Transverse colon (tissue), 4 donors: ENCODE measurements around the gene CRTC3. TPM values are rescaled to one million over a fixed set of nuclear protein-coding genes. Genes with fewer than 3 reads are reported as not detected.

Source experiments
- DNase-seq: peaks from one replicate; pipeline ENCODE4 v3.0.0-alpha.2; 2019
- H3K27ac ChIP-seq, 4 donors: fragments of 200-600 bp; sonication (generic); 2 replicates each; pipeline ENCODE4 v1.5.1; 2016 to 2018; ENCODE audit warnings: inconsistent platforms in 4 of 4
- H3K27me3 ChIP-seq: fragments of 200-600 bp; sonication (generic); 2 replicates; pipeline ENCODE4 v1.5.1; 2017; ENCODE audit warnings: inconsistent platforms
- H3K36me3 ChIP-seq, 4 donors: fragments of 200-600 bp; sonication (generic); 2 replicates each; pipeline ENCODE4 v1.5.1; 2017 to 2019; ENCODE audit warnings: inconsistent platforms in 4 of 4
- H3K4me1 ChIP-seq, 4 donors: fragments of 200-600 bp; sonication (generic); 2 replicates each; pipeline ENCODE4 v1.5.1; 2017 to 2020; ENCODE audit warnings: inconsistent platforms in 4 of 4
- H3K4me3 ChIP-seq, 4 donors: fragments of 200-600 bp; sonication (generic); 1 replicate in 1 of 4; 2 replicates in 3 of 4; pipeline versions ENCODE4 v1.5.1 to v1.6.1; 2017 to 2019; ENCODE audit warnings: inconsistent platforms in 4 of 4
- H3K9me3 ChIP-seq, 2 donors: fragments of 200-600 bp; sonication (generic); 2 replicates each; pipeline ENCODE4 v1.5.1; 2017 to 2019; ENCODE audit warnings: inconsistent platforms in 2 of 2
- CTCF ChIP-seq, 5 experiments: fragments of 200-600 bp in 3 of 5; fragments of 450-650 bp in 2 of 5; sonication (generic) in 3 of 5; IDR thresholded peaks; 1 replicate in 2 of 5; 2 replicates in 3 of 5; pipeline ENCODE4 v1.5.1; 2016 to 2017; ENCODE audit warnings: antibody characterized with exemption in 5 of 5, inconsistent platforms in 3 of 5, mild to moderate bottlenecking in 2 of 5, moderate library complexity in 1 of 5
- EP300 ChIP-seq: sonication (generic); formaldehyde crosslinking; IDR thresholded peaks from one replicate; pipeline ENCODE4 v1.6.1; 2017; ENCODE audit warnings: antibody characterized with exemption, low read depth
- POLR2A ChIP-seq: fragments of 450-650 bp; IDR thresholded peaks from one replicate; pipeline ENCODE4 v1.6.1; 2016; ENCODE audit warnings: antibody characterized with exemption, mild to moderate bottlenecking, moderate library complexity
- POLR2AphosphoS5 ChIP-seq, 3 donors: sonication (generic); formaldehyde crosslinking; IDR thresholded peaks; one replicate each; pipeline ENCODE4 v1.6.1; 2016; ENCODE audit warnings: antibody characterized with exemption in 3 of 3
- WGBS, 2 donors: methylation state at CpG; one replicate each; pipeline ENCODE4 v1.1.5; 2018; ENCODE audit warnings: low coverage in 1 of 2; 5-methylcytosine and 5-hydroxymethylcytosine counted together
- in situ Hi-C, 4 donors: fragments of 200-750 bp; cut with MboI; loops; one replicate each; pipeline versions ENCODE4 v1.15.0 to v1.15.1; 2017; ENCODE audit warnings: low sequenced_read_pairs in 3 of 4, low pct_ligation_motif_present in 1 of 4, low pct_unique_long_range_greater_than_20kb in 1 of 4
- intact Hi-C: fragments of 100-400 bp; cut with DNase I; formaldehyde crosslinking; loops from one replicate; pipeline ENCODE4 v1.15.1; 2023; ENCODE audit warnings: low total_unique reads
- total RNA-seq, 4 donors: library from RNA; depleted of rRNA; stranded (reverse); fragments of >200 nt; gene quantifications; one replicate each; pipeline ENCODE4 v1.1.0, GENCODE V29; 2016

The CRTC3 gene
- total RNA-seq, 4 donors from 2014 or later, result 23.0 to 35.9 (median 24.1) TPM

- Histone ChIP-seq H3K4me1 (peaks cover 0 to 22% (median 13%) of the 10 kb centered on the region in 4 donors), H3K36me3 (peaks cover 0 to 4% (median 0%) of the 10 kb centered on the region in 4 donors), H3K27ac (peak overlapping the region; percentile 51 to 73 (median 70)), H3K9me3 (no peaks in the 10 kb centered on the region), H3K4me3 (no peak overlapping the region), H3K27me3 (no peaks in the 10 kb centered on the region)
- TF ChIP-seq POLR2A (no peak), EP300 (no peak), CTCF (IDR thresholded peaks at IDR 0.05) (no peak), POLR2AphosphoS5 (IDR thresholded peaks at IDR 0.05) (peak in 1 of 3 donors; percentile 32)
- no peak for DNase-seq
- intact Hi-C loops (loop anchor here (10.0 kb wide), 1 partner anchor 85 kb away; the partner anchor contains the start of gene CRTC3), in situ Hi-C loops (loop anchor here in 2 of 4 donors (25.0 kb wide), 2 partner anchors 98 to 298 kb away; no protein-coding TSS in a partner anchor)
- WGBS, 2 donors, result 64 to 93% methylated on average over 1 to 2 of the region's 2 CpGs
Observed at GRCh38 chr15:90610190-90610589, 80.5 kb downstream of the CRTC3 start.

GRCh38 chr15:90611157-90611556, 81.4 kb downstream of the CRTC3 start:
- TF ChIP-seq POLR2A (no peak), POLR2AphosphoS5 (IDR thresholded peaks at IDR 0.05) (no peak), EP300 (no peak), CTCF (IDR thresholded peaks at IDR 0.05) (no peak)
- peaks cover 0 to 8% (median 0%) of the 10 kb centered on the region in 4 donors for H3K36me3 ChIP-seq
- in situ Hi-C loops, result loop anchor here in 2 of 4 donors (25.0 kb wide), 2 partner anchors 99 to 299 kb away; no protein-coding TSS in a partner anchor
- no peaks in the 10 kb centered on the region for H3K27me3 ChIP-seq
- intact Hi-C loops, result loop anchor here (10.0 kb wide), 1 partner anchor 86 kb away; the partner anchor contains the start of gene CRTC3
- peak overlapping the region; percentile 51 to 73 (median 70) for H3K27ac ChIP-seq
- H3K4me1 ChIP-seq, result peaks cover 0 to 22% (median 13%) of the 10 kb centered on the region in 4 donors
- H3K9me3 ChIP-seq, result no peaks in the 10 kb centered on the region
- no peak overlapping the region for H3K4me3 ChIP-seq
- WGBS, 2 donors, result 86 to 90% methylated on average over 3 to 4 of the region's 4 CpGs
- DNase-seq, result no peak

GRCh38 chr15:90617171-90617570, 87.4 kb downstream of the CRTC3 start:
- DNase-seq, result no peak
- Histone ChIP-seq H3K4me1 (peaks cover 0 to 25% (median 2%) of the 10 kb centered on the region in 4 donors), H3K27ac (peak overlapping the region; percentile 19 to 63 (median 41)), H3K9me3 (no peaks in the 10 kb centered on the region), H3K27me3 (no peaks in the 10 kb centered on the region), H3K36me3 (peaks cover 0 to 16% (median 0%) of the 10 kb centered on the region in 4 donors), H3K4me3 (no peak overlapping the region)
- WGBS, 2 donors, result 59 to 71% methylated on average over 5 of the region's 5 CpGs
- in situ Hi-C loops (loop anchor here in 2 of 4 donors (25.0 kb wide), 2 partner anchors 105 to 305 kb away; no protein-coding TSS in a partner anchor), intact Hi-C loops (loop anchor here (10.0 kb wide), 1 partner anchor 92 kb away; the partner anchor contains the start of gene CRTC3)
- TF ChIP-seq POLR2A (no peak), CTCF (IDR thresholded peaks at IDR 0.05) (no peak), POLR2AphosphoS5 (IDR thresholded peaks at IDR 0.05) (no peak), EP300 (no peak)

GRCh38 chr15:90617668-90618097, 88.0 kb downstream of the CRTC3 start:
- Histone ChIP-seq H3K9me3 (no peaks in the 10 kb centered on the region), H3K36me3 (peaks cover 0 to 16% (median 0%) of the 10 kb centered on the region in 4 donors), H3K4me1 (peaks cover 0 to 25% (median 2%) of the 10 kb centered on the region in 4 donors), H3K4me3 (no peak overlapping the region), H3K27me3 (no peaks in the 10 kb centered on the region), H3K27ac (peak overlapping the region; percentile 19 to 63 (median 41))
- in situ Hi-C loops (loop anchor here in 2 of 4 donors (25.0 kb wide), 2 partner anchors 105 to 305 kb away; no protein-coding TSS in a partner anchor), intact Hi-C loops (loop anchor here (10.0 kb wide), 1 partner anchor 93 kb away; the partner anchor contains the start of gene CRTC3)
- TF ChIP-seq CTCF (IDR thresholded peaks at IDR 0.05), result no peak
- no peak for TF ChIP-seq EP300
- TF ChIP-seq POLR2A, result no peak
- no peak for TF ChIP-seq POLR2AphosphoS5 (IDR thresholded peaks at IDR 0.05)
- DNase-seq, result no peak
- WGBS, 2 donors, result 75 to 80% methylated on average over 1 to 7 of the region's 7 CpGs
